Muscle layer of duodenum (tissue), 2 donors: Measurements from ENCODE around the gene ZNF8.

Source experiments
- H3K27ac ChIP-seq: one replicate; pipeline ENCODE4 v1.7.0; 2013; ENCODE audit warnings: mild to moderate bottlenecking, low read length
- H3K27me3 ChIP-seq: one replicate; pipeline ENCODE4 v1.7.0; 2013; ENCODE audit warnings: low read depth, mild to moderate bottlenecking, control low read depth, low read length
- H3K36me3 ChIP-seq, 2 donors: one replicate each; pipeline ENCODE4 v1.7.0; 2013; ENCODE audit warnings: low read length in 2 of 2, control low read depth in 1 of 2, mild to moderate bottlenecking in 1 of 2; ENCODE audit not compliant: insufficient read depth in 2 of 2, control insufficient read depth in 1 of 2
- H3K4me1 ChIP-seq, 2 donors: one replicate each; pipeline ENCODE4 v1.7.0; 2013; ENCODE audit warnings: low read length in 2 of 2, mild to moderate bottlenecking in 2 of 2, control low read depth in 1 of 2, moderate library complexity in 1 of 2; ENCODE audit not compliant: insufficient read depth in 2 of 2, control insufficient read depth in 1 of 2
- H3K4me3 ChIP-seq, 2 donors: one replicate each; pipeline ENCODE4 v1.7.0; 2013; ENCODE audit warnings: low read length in 2 of 2, low read depth in 1 of 2, mild to moderate bottlenecking in 1 of 2
- H3K9me3 ChIP-seq, 2 donors: one replicate each; pipeline ENCODE4 v1.7.0; 2013; ENCODE audit warnings: low read length in 2 of 2, control low read depth in 1 of 2, mild to moderate bottlenecking in 1 of 2; ENCODE audit not compliant: control insufficient read depth in 1 of 2
- donor health status: healthy.

Gene ZNF8

DNA sequence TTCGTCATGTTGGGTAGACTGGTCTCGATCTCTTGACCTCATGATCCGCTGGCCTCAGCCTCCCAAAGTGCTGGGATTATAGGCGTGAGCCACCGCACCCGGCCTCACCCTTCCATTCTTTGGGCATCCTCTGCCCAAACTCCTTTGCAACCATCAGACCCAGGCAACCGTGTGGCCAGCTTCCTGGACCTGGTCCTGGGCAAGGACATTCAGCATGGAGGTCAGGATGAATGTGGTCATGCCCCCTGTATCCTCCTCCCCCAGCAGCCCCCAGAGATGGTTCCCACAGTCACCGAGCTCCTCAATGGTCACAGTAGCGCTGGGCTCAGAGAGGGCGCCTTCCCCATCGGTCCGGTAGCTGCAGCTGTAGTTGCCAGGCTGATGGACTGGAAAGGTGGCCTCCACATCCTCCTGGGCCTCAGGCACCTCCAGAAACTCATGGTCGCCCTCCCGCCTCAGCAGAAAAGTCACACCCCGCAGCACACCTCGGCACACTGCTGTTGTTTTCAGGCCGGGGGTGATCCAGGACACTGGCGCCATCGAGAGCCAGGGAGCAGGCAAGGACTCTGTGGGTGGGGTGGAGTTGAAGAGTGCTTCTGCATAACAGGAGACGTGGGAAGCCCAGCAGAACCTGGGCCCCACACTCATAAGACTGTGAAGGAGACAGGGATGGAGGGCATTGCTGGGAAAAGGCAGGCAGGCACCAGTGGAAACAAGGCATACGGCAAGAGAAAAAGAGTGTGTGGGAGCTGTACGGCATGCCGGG is 73.4 kb downstream of the ZNF8 start:
- peaks cover 0 to 4% of the 10 kb centered on the region in 2 donors for H3K36me3 ChIP-seq
- peaks cover 0 to 32% of the 10 kb centered on the region in 2 donors for H3K4me1 ChIP-seq
- no peak overlapping the region for H3K27ac ChIP-seq
- H3K9me3 ChIP-seq = no peaks in the 10 kb centered on the region
- H3K27me3 ChIP-seq = peaks cover 15% of the 10 kb centered on the region
- H3K4me3 ChIP-seq = no peak overlapping the region
